Measurements from ENCODE around the gene CDH5. TPM values are rescaled to one million over a fixed set of nuclear protein-coding genes. Genes with fewer than 3 reads are reported as not detected.

The CDH5 gene
- total and polyA plus RNA-seq, 2 of the 8 experiments (the other 6 are each of a cell fraction or from before 2014, with no cell fraction given) = 0.32 TPM

GRCh38 chr16:66326991-66327513 lies 39.4 kb upstream of the CDH5 start (continued):
- TF ChIP-seq, protein P1, sequence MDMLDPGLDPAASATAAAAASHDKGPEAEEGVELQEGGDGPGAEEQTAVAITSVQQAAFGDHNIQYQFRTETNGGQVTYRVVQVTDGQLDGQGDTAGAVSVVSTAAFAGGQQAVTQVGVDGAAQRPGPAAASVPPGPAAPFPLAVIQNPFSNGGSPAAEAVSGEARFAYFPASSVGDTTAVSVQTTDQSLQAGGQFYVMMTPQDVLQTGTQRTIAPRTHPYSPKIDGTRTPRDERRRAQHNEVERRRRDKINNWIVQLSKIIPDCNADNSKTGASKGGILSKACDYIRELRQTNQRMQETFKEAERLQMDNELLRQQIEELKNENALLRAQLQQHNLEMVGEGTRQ (IDR thresholded peaks at IDR 0.05; ENCODE audit: low read length) = no peak
- no peak for TF ChIP-seq CHD1 (IDR thresholded peaks at IDR 0.05; ENCODE audit: low read depth, low read length)
